IMR-90 (cell line): ENCODE data around the gene USP47. TPM values are rescaled to one million over a fixed set of nuclear protein-coding genes. Genes with fewer than 3 reads are reported as not detected.
A peak's percentile ranks its signal among the peaks of the same experiment; 100 is the strongest.

Experiments used
- ATAC-seq: fragments of 200-7000 bp; cut with Tn5 transposase; 2 replicates; pipeline ENCODE4 v1.9.1; 2020; ENCODE audit warnings: low read depth, mild to moderate bottlenecking, moderate library complexity
- BruUV-seq: library from RNA; stranded (reverse); fragments of 400-500 nt; replicated peaks from 2 replicates; lab custom pipeline; 2021; lab: Mats Ljungman, UMichigan
- CTCF ChIA-PET: fragments of 300-600 bp; formaldehyde crosslinking; extraction: SDS; loops from one replicate; lab custom pipeline; 2021; ENCODE audit warnings: antibody characterized with exemption; lab: Yijun Ruan, JAX
- POLR2A ChIA-PET: fragments of 300-600 bp; sonication (Branson Sonifier 250); formaldehyde crosslinking; loops from one replicate; lab custom pipeline; 2022; ENCODE audit warnings: antibody characterized with exemption; ENCODE audit not compliant: unreplicated experiment; lab: Charles Lee
- DNase-seq: peaks from one replicate; pipeline ENCODE4 v3.0.0; 2013
- H2AFZ ChIP-seq: replicated peaks from 2 replicates; pipeline ENCODE3; 2013; ENCODE audit warnings: low read length, mild to moderate bottlenecking; ENCODE audit not compliant: poor library complexity
- H2AK5ac ChIP-seq: 2 replicates; pipeline ENCODE4 v1.6.1; 2013; ENCODE audit warnings: low read depth, low read length, inconsistent platforms
- H2AK9ac ChIP-seq: replicated peaks from 2 replicates; pipeline ENCODE3; 2013; ENCODE audit warnings: mild to moderate bottlenecking, low read depth, low read length, moderate library complexity; ENCODE audit not compliant: poor library complexity
- H2BK120ac ChIP-seq: 2 replicates; pipeline ENCODE4 v1.6.1; 2013; ENCODE audit warnings: low read depth, low read length, inconsistent platforms
- H2BK15ac ChIP-seq: 3 replicates; pipeline ENCODE4 v1.6.1; 2013; ENCODE audit warnings: low read depth, low read length, inconsistent platforms
- H2BK20ac ChIP-seq: 2 replicates; pipeline ENCODE4 v1.6.1; 2013; ENCODE audit warnings: low read depth, mild to moderate bottlenecking, inconsistent platforms, low read length, moderate library complexity
- H2BK5ac ChIP-seq: 2 replicates; pipeline ENCODE4 v1.6.1; 2013; ENCODE audit warnings: mild to moderate bottlenecking, low read depth, low read length, inconsistent platforms; ENCODE audit not compliant: poor library complexity, severe bottlenecking
- H3K14ac ChIP-seq: replicated peaks from 2 replicates; pipeline ENCODE4 v1.6.1; 2013; ENCODE audit warnings: low read depth, low read length, inconsistent platforms
- H3K18ac ChIP-seq: 2 replicates; pipeline ENCODE4 v1.6.1; 2013; ENCODE audit warnings: low read depth, low read length, control low read depth
- H3K23ac ChIP-seq: 2 replicates; pipeline ENCODE4 v1.6.1; 2013; ENCODE audit warnings: low read depth, low read length, inconsistent platforms
- H3K27ac ChIP-seq: 2 replicates; pipeline ENCODE4 v1.5.1; 2013; ENCODE audit warnings: mild to moderate bottlenecking, control low read depth, low read length; ENCODE audit not compliant: insufficient read depth
- H3K27me3 ChIP-seq: 2 replicates; pipeline ENCODE4 v1.6.1; 2013; ENCODE audit warnings: low read length; ENCODE audit not compliant: control insufficient read depth, insufficient read depth
- H3K36me3 ChIP-seq: 2 replicates; pipeline ENCODE4 v1.6.1; 2013; ENCODE audit warnings: low read length, mixed read lengths; ENCODE audit not compliant: control insufficient read depth, insufficient read depth
- H3K4ac ChIP-seq: 2 replicates; pipeline ENCODE4 v1.6.1; 2013; ENCODE audit warnings: low read depth, low read length, inconsistent platforms
- H3K4me1 ChIP-seq: 2 replicates; pipeline ENCODE4 v1.6.1; 2013; ENCODE audit warnings: low read length, mixed read lengths; ENCODE audit not compliant: control insufficient read depth, insufficient read depth
- H3K4me2 ChIP-seq: 2 replicates; pipeline ENCODE4 v1.6.1; 2013; ENCODE audit warnings: low read depth, mild to moderate bottlenecking, control low read depth, low read length, moderate library complexity
- H3K4me3 ChIP-seq: 2 replicates; pipeline ENCODE4 v1.5.1; 2013; ENCODE audit warnings: low read depth, mild to moderate bottlenecking, control low read depth, low read length, moderate library complexity; ENCODE audit not compliant: insufficient read depth
- H3K56ac ChIP-seq: 2 replicates; pipeline ENCODE4 v1.6.1; 2013; ENCODE audit warnings: low read length, inconsistent platforms; ENCODE audit not compliant: insufficient read depth; ENCODE audit errors: extremely low read depth
- H3K79me1 ChIP-seq, 2 experiments: 2 replicates each; pipeline ENCODE4 v1.6.1; 2013; ENCODE audit warnings: low read length in 2 of 2, inconsistent platforms in 1 of 2, low read depth in 1 of 2
- H3K9ac ChIP-seq: 2 replicates; pipeline ENCODE4 v1.6.1; 2013; ENCODE audit warnings: low read depth, low read length, control low read depth
- H3K9me1 ChIP-seq: 2 replicates; pipeline ENCODE4 v1.6.1; 2013; ENCODE audit warnings: low read length, inconsistent platforms; ENCODE audit not compliant: insufficient read depth
- H3K9me3 ChIP-seq: 2 replicates; pipeline ENCODE4 v1.6.1; 2013; ENCODE audit warnings: low read length; ENCODE audit not compliant: control insufficient read depth, insufficient read depth
- H4K20me1 ChIP-seq: 2 replicates; pipeline ENCODE4 v1.6.1; 2013; ENCODE audit warnings: low read length, inconsistent platforms; ENCODE audit not compliant: insufficient read depth
- H4K5ac ChIP-seq: 2 replicates; pipeline ENCODE4 v1.6.1; 2013; ENCODE audit warnings: mild to moderate bottlenecking, low read depth, low read length, control low read depth
- H4K8ac ChIP-seq, 2 experiments: 2 replicates each; pipeline ENCODE4 v1.6.1; 2013; ENCODE audit warnings: low read depth in 2 of 2, low read length in 2 of 2, control low read depth in 1 of 2, inconsistent platforms in 1 of 2
- H4K91ac ChIP-seq: 2 replicates; pipeline ENCODE4 v1.6.1; 2013; ENCODE audit warnings: low read depth, low read length, inconsistent platforms; ENCODE audit not compliant: insufficient read depth
- BHLHE40 ChIP-seq: fragments of 150-350 bp; IDR thresholded peaks from 2 replicates; pipeline ENCODE4 v1.6.1; 2016; ENCODE audit warnings: mild to moderate bottlenecking, low read depth, low read length
- MXI1 ChIP-seq: IDR thresholded peaks from 2 replicates; pipeline ENCODE4 v1.6.1; 2012; ENCODE audit warnings: low read depth, mild to moderate bottlenecking, low read length, moderate library complexity, borderline replicate concordance
- SMC3 ChIP-seq: fragments of 150-350 bp; IDR thresholded peaks from 2 replicates; pipeline ENCODE4 v1.6.1; 2016; ENCODE audit warnings: low read depth, mild to moderate bottlenecking, antibody characterized with exemption, low read length, moderate library complexity
- WGBS, 2 experiments: methylation state at CpG; one replicate each; pipeline versions ENCODE4 v1.1.5 to v1.1.7; 2013; ENCODE audit warnings: missing lambda C conversion rate in 2 of 2; ENCODE audit not compliant: insufficient read length in 1 of 2; ENCODE audit errors: extremely low coverage in 2 of 2; 5-methylcytosine and 5-hydroxymethylcytosine counted together
- dilution Hi-C: fragments of 300-500 bp; cut with HindIII; formaldehyde crosslinking; loops from one replicate; pipeline ENCODE4 v1.14.3; 2018; ENCODE audit warnings: low sequenced_read_pairs; ENCODE audit not compliant: unreplicated experiment
- in situ Hi-C: fragments of 300-500 bp; cut with MboI; formaldehyde crosslinking; loops from 3 replicates; pipeline ENCODE4 v1.14.3; 2019; ENCODE audit warnings: low sequenced_read_pairs, inconsistent platforms, mixed read lengths
- intact Hi-C: fragments of 100-400 bp; cut with micrococcal nuclease; formaldehyde crosslinking; loops from 2 replicates; pipeline ENCODE4 v1.10.0; 2022
- polyA plus RNA-seq, 3 experiments: library from polyadenylated mRNA; depleted of rRNA; stranded (reverse); fragments of >200 nt; gene quantifications; 2 replicates each; pipeline ENCODE4 v1.2.3, GENCODE V29; 2012; ENCODE audit warnings: low replicate concordance in 1 of 3
- total RNA-seq: library from RNA; depleted of rRNA; stranded (reverse); fragments of >200 nt; gene quantifications from 2 replicates; pipeline ENCODE4 v1.2.3, GENCODE V29; 2012
- TF ChIP-seq, protein P1 (sequence below): fragments of 150-350 bp; IDR thresholded peaks from 2 replicates; pipeline ENCODE4 v1.6.1; 2016; ENCODE audit warnings: low read depth, mild to moderate bottlenecking, low read length, moderate library complexity, borderline replicate concordance

The USP47 gene
- total and polyA plus RNA-seq, 2 of the 4 experiments (the other 2 are of a cell fraction): 15.0 to 110 TPM

DNA sequence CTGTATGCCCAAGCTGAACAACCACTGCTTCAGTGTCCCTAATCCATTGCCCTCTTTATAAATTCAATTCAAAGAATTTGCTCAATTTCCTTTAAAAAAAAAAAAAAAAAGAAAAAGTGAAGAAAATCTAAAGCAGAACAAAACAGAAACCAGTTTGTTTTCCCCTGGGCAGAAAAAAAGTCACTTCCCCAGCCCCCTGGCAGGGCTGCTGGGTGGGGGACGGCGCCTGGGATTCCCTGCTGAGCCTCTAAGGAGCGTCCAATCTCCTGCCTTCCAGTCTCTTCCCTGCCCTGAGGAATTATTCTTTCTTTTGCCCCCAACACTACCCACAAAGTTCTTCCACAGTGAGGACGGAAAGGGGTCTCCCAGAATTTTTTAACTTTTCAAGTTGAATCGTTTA lies 142.8 kb downstream of the USP47 start:
- H3K27me3 ChIP-seq: no peaks in the 10 kb centered on the region
- H3K4me3 ChIP-seq: no peak overlapping the region
- H3K56ac ChIP-seq: no peak overlapping the region
- H2AK5ac ChIP-seq: peak overlapping the region; percentile 23; the same call in 1 of the 2 replicates
- H3K14ac ChIP-seq: 0 out of 2 replicates have a peak overlapping the region, but pooled peaks have one; percentile 29
- H3K9me3 ChIP-seq: no peaks in the 10 kb centered on the region; the same call in 1 of the 2 replicates
- no peak overlapping the region for H3K9ac ChIP-seq
- H2BK20ac ChIP-seq: peak overlapping the region; percentile 55; the same call in 1 of the 2 replicates
- H4K91ac ChIP-seq: no peak overlapping the region; the same call in 1 of the 2 replicates
- CTCF ChIA-PET: no interaction called here
- H2AK9ac ChIP-seq: no peak overlapping the region
- peak overlapping the region in 1 of 2 experiments; percentile 51; a peak in 1 of 4 replicates for H4K8ac ChIP-seq
- H3K23ac ChIP-seq: no peak overlapping the region; the same call in 1 of the 2 replicates
- intact Hi-C loops (no loop called here), in situ Hi-C loops (no loop called here), dilution Hi-C loops (no loop called here)
- DNase-seq: no peak
- peaks cover 49% of the 10 kb centered on the region for H3K4me1 ChIP-seq
- H2AFZ ChIP-seq: no peak overlapping the region
- H4K20me1 ChIP-seq: peaks cover 14% of the 10 kb centered on the region
- H3K4ac ChIP-seq: peak overlapping the region; percentile 44; the same call in 1 of the 2 replicates
- H3K9me1 ChIP-seq: peaks cover 58% of the 10 kb centered on the region
- H3K27ac ChIP-seq: 0 out of 2 replicates have a peak overlapping the region, but pooled peaks have one; percentile 14
- peaks cover 7% of the 10 kb centered on the region for H3K36me3 ChIP-seq
- H2BK5ac ChIP-seq: peak overlapping the region; percentile 38
- peak overlapping the region; percentile 68 for H2BK120ac ChIP-seq
- ATAC-seq: no peak
- no TSS peak for BruUV-seq
- H3K18ac ChIP-seq: no peak overlapping the region
- 0 out of 3 replicates have a peak overlapping the region, but pooled peaks have one; percentile 8 for H2BK15ac ChIP-seq
- TF ChIP-seq, protein P1, sequence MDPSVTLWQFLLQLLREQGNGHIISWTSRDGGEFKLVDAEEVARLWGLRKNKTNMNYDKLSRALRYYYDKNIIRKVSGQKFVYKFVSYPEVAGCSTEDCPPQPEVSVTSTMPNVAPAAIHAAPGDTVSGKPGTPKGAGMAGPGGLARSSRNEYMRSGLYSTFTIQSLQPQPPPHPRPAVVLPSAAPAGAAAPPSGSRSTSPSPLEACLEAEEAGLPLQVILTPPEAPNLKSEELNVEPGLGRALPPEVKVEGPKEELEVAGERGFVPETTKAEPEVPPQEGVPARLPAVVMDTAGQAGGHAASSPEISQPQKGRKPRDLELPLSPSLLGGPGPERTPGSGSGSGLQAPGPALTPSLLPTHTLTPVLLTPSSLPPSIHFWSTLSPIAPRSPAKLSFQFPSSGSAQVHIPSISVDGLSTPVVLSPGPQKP: no peak
- TF ChIP-seq MXI1: no peak
- no peak for TF ChIP-seq SMC3
- no peak for TF ChIP-seq BHLHE40
- no peak overlapping the region for H4K5ac ChIP-seq
- no peak overlapping the region for H3K4me2 ChIP-seq
- peaks cover 38 to 90% of the 10 kb centered on the region in 2 experiments for H3K79me1 ChIP-seq
- POLR2A ChIA-PET: no interaction called here
- WGBS, 2 experiments: no CpG with 5 or more reads among the region's 5 CpGs
